ENCODE data around the gene CFAP107.
A peak's percentile ranks its signal among the peaks of the same experiment; 100 is the strongest.
"Not testable (repeated sequence)": the region's sequence is repeated elsewhere in the genome, so short reads cannot be mapped to it uniquely, and the experiment has no call there.

DNA sequence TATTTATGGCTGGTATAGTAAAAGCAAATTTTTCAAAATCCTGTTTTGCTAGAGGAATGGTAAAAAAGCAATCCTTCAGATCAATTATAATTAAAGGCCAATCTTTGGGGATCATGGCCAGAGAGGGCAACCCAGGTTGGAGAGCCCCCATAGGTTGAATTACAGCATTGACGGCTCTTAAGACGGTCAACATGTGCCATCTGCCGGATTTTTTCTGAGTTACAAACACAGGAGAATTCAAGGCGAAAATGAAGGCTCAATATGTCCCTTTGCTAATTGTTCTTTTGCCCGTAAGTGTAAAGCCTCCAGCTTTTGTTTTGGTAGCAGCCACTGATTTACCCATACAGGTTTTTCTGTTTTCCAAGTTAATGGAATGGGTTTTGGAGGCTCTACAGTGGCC, 35.5 kb downstream of the CFAP107 start:
- not testable (repeated sequence) for TF ChIP-seq POLR2A (IDR thresholded peaks at IDR 0.05; ENCODE audit: low read length); ZNF302 (CRISPR knock-in tag; IDR thresholded peaks at IDR 0.05); HEYL (CRISPR knock-in tag; IDR thresholded peaks at IDR 0.05); JUN (IDR thresholded peaks at IDR 0.05); MYC (IDR thresholded peaks at IDR 0.05; ENCODE audit: borderline replicate concordance, low read length); RCOR1 (IDR thresholded peaks at IDR 0.05; ENCODE audit: low read depth, low read length); RFX5 (IDR thresholded peaks at IDR 0.05); NR3C1 (IDR thresholded peaks at IDR 0.05)
- TF ChIP-seq, protein P1, sequence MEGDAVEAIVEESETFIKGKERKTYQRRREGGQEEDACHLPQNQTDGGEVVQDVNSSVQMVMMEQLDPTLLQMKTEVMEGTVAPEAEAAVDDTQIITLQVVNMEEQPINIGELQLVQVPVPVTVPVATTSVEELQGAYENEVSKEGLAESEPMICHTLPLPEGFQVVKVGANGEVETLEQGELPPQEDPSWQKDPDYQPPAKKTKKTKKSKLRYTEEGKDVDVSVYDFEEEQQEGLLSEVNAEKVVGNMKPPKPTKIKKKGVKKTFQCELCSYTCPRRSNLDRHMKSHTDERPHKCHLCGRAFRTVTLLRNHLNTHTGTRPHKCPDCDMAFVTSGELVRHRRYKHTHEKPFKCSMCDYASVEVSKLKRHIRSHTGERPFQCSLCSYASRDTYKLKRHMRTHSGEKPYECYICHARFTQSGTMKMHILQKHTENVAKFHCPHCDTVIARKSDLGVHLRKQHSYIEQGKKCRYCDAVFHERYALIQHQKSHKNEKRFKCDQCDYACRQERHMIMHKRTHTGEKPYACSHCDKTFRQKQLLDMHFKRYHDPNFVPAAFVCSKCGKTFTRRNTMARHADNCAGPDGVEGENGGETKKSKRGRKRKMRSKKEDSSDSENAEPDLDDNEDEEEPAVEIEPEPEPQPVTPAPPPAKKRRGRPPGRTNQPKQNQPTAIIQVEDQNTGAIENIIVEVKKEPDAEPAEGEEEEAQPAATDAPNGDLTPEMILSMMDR (IDR thresholded peaks at IDR 0.05), result peak; percentile 25
- TF ChIP-seq RAD21 (conservative IDR thresholded peaks at IDR 0.05 in 1 of 2, IDR thresholded peaks at IDR 0.05 in 1 of 2), result peak; percentile 43 to 57; a peak in 3 of 5 replicates
